HS-27A (cell line): ENCODE data around the gene CCDC180.
"Not testable (repeated sequence)": the region's sequence is repeated elsewhere in the genome, so short reads cannot be mapped to it uniquely, and the experiment has no call there.

Source experiments
- DNase-seq: peaks from one replicate; pipeline ENCODE4 v3.0.0-alpha.2; 2012; ENCODE audit warnings: low read depth, missing footprints

The CCDC180 gene

GRCh38 chr9:97311798-97312500 lies 4.5 kb downstream of the CCDC180 start:
- DNase-seq = no peak

DNA sequence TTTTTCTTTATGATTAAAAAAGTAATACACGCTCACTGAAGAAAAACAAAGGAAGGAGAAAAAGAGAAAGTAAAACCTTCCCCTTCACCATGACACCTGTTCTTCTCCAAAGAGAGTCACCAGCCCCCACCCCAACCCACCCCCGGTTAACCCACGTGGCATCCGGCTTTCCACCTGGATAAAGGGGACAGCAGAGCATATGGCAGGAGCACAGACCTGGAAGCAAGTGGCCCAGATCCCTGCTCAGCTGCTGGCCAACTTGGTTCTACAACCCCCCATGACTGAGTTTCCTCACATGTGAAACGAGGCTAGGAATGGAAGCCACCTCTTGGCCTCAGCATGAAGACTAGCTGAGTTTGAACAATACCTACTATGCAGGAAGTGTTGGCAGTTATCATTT lies 5.1 kb downstream of the CCDC180 start:
- no peak for DNase-seq

DNA sequence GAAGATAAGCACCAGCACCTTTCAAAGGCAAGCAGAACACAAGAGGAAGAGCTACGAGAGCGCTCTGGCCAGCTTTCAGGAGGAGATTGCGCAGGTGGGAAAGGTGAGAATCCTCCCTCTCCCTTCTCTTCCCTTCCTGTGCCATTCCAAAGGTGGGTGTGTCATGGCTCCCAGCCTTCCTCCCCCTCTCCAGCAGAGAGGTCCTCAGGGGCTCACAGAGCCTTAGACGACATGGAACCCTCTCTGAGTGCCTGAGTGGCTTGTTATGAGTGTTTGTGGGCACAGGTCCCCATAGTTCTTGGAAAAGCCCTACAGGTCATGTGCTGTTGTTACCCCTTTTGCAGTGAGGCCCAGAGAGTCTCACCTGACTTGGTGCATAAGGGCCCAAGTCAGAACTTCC lies 5.8 kb downstream of the CCDC180 start:
- DNase-seq = no peak

DNA sequence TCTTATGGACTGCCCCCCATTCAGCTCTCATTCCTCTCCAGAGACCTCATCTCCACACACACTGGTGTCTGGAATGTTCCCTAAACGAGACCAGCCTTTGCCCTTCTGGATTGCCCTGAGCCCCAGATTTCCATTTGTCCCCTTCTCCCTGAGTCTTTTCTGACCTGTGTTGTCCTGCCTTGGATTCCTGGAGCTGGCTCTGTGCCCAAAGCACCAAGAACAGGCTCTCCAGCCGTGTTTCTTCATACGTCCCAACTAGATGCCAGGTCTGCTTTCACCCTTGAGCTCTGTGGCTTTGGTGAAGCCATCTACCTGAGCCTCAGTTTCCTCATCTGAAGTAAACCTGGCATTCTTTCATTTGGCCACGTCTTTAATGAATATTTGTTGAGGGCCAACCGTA lies 6.3 kb downstream of the CCDC180 start:
- no peak for DNase-seq

DNA sequence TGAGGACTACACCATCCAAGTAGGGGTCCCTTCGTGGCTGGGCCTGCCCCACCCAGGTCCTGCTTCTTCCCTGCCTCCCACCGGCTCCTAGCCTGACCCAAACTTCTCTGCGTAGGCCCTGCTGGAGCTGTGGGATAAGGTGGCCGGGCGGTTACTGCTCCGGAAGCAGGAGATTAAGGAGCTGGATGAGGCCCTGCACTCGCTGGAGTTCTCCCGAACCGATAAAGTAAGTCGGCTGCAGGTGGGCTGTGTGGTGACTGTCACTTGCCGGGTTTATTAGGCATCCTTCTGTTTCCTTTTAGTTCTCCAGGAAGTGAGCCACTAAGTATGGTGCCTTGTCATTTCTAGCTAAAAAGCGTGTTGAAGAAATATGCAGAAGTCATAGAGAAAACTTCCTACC lies 7.0 kb downstream of the CCDC180 start:
- DNase-seq = no peak

- DNase-seq = no peak
Observed at GRCh38 chr9:97315550-97315949, 8.1 kb downstream of the CCDC180 start.

GRCh38 chr9:97316904-97317303 lies 9.4 kb downstream of the CCDC180 start:
- DNase-seq = no peak

DNA sequence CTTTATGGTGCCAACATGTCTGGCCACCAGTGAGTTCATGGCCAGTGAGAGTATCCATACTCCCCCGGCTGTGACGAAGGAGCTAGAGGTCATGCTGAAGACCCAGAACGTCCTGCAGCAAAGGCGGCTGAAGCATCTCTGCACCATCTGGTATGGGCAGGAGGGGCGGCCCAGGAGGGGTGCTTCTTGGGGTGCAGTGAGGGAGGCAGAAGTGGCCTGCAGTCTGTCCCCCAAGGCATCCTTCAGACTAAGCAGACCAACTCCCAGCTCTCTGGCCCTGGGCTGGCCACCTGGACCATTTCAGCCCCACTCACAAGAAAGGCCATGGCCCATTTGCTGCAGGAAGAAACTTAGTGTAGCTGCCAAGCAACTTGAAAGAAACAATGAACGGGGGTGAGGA lies 11.0 kb downstream of the CCDC180 start:
- DNase-seq = no peak

DNA sequence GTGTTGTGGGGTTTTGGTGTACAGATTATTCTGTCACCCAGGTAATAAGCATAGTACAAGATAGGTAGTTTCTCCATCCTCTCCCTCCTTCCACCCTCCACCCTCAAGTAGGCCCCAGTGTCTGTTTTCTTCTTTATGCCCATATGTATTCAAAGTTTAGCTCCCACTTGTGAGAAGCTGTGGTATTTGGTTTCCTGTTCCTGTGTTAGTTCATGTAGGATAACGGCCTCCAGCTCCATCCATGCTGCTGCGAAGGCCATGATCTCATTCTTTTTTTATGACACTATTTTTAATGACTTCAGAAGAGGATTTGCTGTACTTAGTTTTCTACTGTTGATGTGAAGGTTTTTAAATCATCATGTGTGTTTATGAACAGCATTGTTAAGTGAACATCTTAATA lies 11.9 kb downstream of the CCDC180 start:
- DNase-seq = no peak

DNA sequence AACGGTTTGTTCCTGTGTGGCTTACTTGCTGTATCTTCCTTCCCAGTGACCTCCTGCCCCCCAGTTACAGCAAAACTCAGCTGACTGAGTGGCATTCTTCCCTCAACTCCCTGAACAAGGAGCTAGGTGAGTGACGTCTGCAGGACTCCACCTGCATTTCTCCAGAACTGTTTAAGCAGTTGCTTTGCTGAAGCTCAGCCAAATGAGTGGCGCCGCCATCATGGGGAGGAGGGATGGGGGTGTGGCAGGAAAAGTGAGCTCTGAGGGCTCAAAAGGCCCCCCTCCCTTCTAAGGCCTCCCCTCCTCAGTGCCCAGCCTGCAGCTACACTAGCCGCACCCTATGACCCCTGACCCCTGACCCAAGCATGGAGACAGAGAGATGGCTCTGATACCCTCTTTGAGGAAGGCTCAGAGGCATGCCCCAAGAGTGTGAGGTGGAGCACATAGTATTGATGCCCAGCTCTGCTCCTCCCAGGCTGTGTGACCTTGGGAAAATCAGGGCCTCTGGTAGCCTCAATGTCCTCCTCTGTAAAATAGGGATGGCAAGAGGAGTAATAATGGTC lies 12.7 kb downstream of the CCDC180 start:
- DNase-seq = no peak

- no peak for DNase-seq
Observed at GRCh38 chr9:97321251-97321650, 13.8 kb downstream of the CCDC180 start.

DNA sequence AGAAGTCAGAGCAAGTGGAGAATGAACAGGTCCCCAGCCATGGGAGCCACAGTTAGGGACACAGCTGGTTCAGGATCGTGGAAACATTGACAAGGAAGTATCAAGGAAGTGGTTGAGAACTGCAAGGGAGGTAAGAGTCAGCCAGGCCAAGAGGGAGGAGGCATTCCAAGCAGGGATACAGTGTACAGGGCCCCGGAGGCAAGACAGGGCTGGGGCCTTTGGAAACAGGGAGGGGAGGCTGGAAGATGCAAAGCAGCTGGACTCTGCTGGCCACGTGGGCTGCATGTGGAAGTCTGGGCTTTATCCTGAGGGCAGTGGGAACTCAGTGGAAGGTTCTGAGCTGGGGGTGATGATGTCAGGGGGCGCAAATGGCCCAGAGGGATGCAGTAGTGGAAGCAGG lies 14.2 kb downstream of the CCDC180 start:
- DNase-seq = no peak

DNA sequence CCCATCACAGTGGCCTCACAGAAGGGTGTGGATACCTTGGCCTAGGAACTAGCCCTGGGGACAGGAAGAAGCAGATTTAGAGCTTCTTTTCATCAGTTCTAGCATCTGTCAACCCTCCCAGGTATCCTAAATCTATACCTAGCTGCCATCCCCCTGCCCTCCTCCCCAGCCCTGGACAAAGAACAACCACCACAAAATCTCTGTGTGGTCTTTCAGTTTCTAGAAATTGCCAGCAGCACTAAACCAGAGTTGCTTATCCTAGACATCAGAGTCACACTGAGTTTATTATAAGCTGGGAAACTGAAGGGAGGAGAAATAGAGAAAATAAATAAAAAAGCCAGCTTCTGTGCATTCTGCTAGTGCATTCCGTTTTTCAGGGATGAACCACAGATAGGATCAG lies 14.6 kb downstream of the CCDC180 start:
- no peak for DNase-seq

DNA sequence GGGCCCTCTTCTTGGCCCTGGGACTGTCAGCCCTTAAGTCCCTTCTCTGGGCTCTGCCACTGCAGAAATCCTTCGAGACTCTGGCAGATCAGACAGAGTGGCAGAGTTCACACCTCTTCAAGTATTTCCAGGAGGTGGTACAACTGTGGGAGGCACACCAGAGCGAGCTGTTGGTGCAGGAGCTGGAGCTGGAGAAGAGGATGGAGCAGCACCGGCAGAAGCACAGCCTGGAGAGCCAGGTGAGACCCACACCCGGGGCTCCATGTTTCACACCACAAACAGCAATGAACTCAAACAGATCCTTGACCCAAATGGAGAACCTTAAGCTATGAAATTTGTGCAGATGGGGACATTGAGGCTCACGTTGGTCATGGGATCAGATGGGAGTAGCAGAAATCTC lies 17.5 kb downstream of the CCDC180 start:
- no peak for DNase-seq

GRCh38 chr9:97327562-97327961 lies 20.1 kb downstream of the CCDC180 start:
- no peak for DNase-seq

GRCh38 chr9:97332993-97333392 lies 25.5 kb downstream of the CCDC180 start:
- no peak for DNase-seq

DNA sequence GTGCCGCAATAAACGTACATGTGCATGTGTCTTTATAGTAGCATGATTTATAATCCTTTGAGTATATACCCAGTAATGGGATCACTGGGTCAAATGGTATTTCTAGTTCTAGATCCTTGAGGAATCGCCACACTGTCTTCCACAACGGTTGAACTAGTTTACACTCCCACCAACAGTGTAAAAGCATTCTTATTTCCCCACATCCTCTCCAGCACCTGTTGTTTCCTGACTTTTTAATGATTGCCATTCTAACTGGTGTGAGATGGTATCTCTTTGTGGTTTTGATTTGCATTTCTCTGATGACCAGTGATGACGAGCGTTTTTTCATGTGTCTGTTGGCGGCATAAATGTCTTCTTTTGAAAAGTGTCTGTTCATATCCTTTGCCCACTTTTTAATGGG lies 28.2 kb downstream of the CCDC180 start:
- not testable (repeated sequence) for DNase-seq

DNA sequence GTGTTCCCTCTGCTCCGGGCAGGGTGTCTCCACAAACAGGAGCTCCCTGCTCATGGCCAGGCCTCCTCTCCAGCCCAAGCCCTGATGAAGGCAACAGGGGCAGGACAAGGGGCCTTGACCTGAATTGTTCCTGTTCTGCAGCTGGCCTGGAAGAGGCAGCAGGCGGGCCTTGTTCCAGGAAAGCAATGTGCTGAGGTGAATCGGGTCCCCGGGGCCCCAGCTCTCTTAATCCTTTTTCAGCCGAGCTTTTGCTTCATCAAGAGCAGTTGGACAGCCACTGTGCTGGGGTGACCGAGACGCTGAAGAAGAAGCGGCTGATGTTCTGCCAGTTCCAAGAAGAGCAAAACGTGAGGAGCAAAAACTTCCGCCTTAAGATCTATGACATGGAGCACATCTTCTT lies 41.4 kb downstream of the CCDC180 start:
- no peak for DNase-seq

- no peak for DNase-seq
Observed at GRCh38 chr9:97349400-97349799, 41.9 kb downstream of the CCDC180 start.

GRCh38 chr9:97354637-97355036 lies 47.2 kb downstream of the CCDC180 start:
- no peak for DNase-seq

- no peak for DNase-seq
Observed at GRCh38 chr9:97357056-97357455, 49.6 kb downstream of the CCDC180 start.
